Upper lobe of right lung (tissue), 1 donor: ENCODE data around the gene FAM20A. TPM values are rescaled to one million over a fixed set of nuclear protein-coding genes. Genes with fewer than 3 reads are reported as not detected.
"Not testable (repeated sequence)": the region's sequence is repeated elsewhere in the genome, so short reads cannot be mapped to it uniquely, and the experiment has no call there.

Experiments used
- ATAC-seq: fragments of 200-7000 bp; cut with Tn5 transposase; one replicate; pipeline ENCODE4 v1.9.1; 2020; ENCODE audit warnings: mild to moderate bottlenecking, moderate library complexity
- DNase-seq: peaks from one replicate; pipeline ENCODE4 v3.0.0-alpha.2; 2020
- H3K27ac ChIP-seq: fragments of 200-600 bp; one replicate; pipeline ENCODE4 v1.8.0; 2022
- H3K27me3 ChIP-seq: fragments of 200-600 bp; one replicate; pipeline ENCODE4 v1.8.0; 2022; ENCODE audit warnings: mild to moderate bottlenecking
- H3K36me3 ChIP-seq: fragments of 200-600 bp; one replicate; pipeline ENCODE4 v1.8.0; 2022
- H3K4me1 ChIP-seq: fragments of 200-600 bp; one replicate; pipeline ENCODE4 v1.8.0; 2022
- H3K4me3 ChIP-seq: fragments of 200-600 bp; one replicate; pipeline ENCODE4 v1.8.0; 2022; ENCODE audit warnings: mild to moderate bottlenecking
- H3K9me3 ChIP-seq: fragments of 200-600 bp; one replicate; pipeline ENCODE4 v1.8.0; 2022
- CTCF ChIP-seq: fragments of 200-600 bp; IDR thresholded peaks from one replicate; pipeline ENCODE4 v1.8.0; 2022; ENCODE audit warnings: antibody characterized with exemption
- intact Hi-C: fragments of 100-400 bp; cut with DNase I; formaldehyde crosslinking; loops from one replicate; pipeline ENCODE4 v1.11.0; 2022
- total RNA-seq: library from RNA; stranded (reverse); fragmentation: NEBNext Ultra II Directional; extraction: Animal tissue kit (Norgen Biotek cat#: 25700); gene quantifications from one replicate; pipeline ENCODE4 v1.2.1, GENCODE V29; 2021
- donor health status: DM: no; HTN: yes; CAD: no; lungs with severe emphysema.

Gene FAM20A
- total RNA-seq, 1 donor from 2014 or later = 43.3 TPM

DNA sequence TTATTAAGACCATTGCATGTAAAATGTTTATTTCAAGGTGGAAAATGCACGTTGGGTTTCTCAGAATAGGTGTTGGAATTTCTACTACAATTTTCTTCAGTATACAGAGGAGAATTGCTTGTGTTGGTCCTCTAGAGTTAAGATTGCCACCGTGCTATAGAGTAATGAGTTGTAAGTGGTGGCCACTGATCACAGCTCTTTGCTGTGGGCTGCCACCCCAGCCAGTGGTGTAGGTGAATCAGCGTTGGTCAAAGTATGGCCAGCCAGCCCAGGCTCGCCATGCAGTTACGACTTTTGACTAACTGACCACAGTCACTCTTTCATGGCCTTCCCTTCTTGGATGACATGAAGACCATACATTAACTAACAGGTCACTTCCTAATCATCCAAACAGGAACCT lies 101.6 kb downstream of the FAM20A start:
- H3K27ac ChIP-seq = no peak overlapping the region
- ATAC-seq = no peak
- no peak for DNase-seq

DNA sequence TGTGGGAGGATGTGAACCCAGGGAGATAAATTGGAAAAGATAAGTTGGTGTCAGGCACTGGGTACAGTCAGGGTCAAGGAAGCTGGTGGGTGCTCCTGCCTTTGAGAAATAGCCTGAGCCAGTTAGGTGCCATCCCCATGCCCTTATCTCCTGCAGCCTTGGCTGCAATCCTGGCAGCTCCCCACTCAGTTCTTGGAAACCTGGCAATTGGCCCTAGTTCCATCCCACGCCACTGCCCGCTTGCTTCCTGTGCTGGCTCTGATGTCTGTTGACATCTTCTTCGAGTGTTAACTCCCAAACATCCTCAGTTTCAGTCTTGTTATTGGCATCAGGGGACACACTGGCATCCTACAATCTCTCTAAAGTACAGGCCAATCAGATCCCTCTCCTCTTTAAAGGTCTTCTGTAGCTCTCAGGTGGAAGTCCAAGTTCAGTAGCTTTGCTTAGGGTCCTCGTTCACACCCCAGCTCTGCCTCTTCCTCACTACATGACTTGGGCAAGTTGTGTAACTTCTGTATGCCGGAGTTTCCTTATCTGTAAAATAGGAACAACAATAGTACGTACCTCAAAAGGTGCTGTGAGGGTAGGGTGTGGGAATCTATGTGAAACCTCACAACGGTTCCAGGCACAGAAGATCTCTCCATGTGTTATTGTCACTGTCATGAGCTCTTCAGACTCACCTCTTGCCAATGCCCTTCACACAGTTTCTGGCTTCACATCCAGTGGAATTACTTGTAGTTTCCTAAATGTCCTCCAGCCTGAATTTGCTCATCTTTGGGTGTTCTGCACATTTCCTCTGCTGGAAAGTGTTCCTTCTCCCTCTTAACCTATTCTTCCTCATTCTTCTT lies 102.5 kb downstream of the FAM20A start:
- Histone ChIP-seq H3K27ac (peak overlapping the region; percentile 77), H3K27me3 (no peaks in the 10 kb centered on the region), H3K9me3 (no peaks in the 10 kb centered on the region), H3K4me1 (peaks cover 21% of the 10 kb centered on the region), H3K4me3 (no peak overlapping the region), H3K36me3 (no peaks in the 10 kb centered on the region)
- ATAC-seq (peak; percentile 80), DNase-seq (peak; percentile 77)
- intact Hi-C loops = no loop called here
- no peak for TF ChIP-seq CTCF

More for the DNA sequence above, 101.6 kb downstream of the FAM20A start:
- TF ChIP-seq CTCF = no peak
- no peaks in the 10 kb centered on the region for H3K9me3 ChIP-seq
- peaks cover 19% of the 10 kb centered on the region for H3K4me1 ChIP-seq
- no peaks in the 10 kb centered on the region for H3K27me3 ChIP-seq
- no peaks in the 10 kb centered on the region for H3K36me3 ChIP-seq
- H3K4me3 ChIP-seq = no peak overlapping the region
- intact Hi-C loops = no loop called here

DNA sequence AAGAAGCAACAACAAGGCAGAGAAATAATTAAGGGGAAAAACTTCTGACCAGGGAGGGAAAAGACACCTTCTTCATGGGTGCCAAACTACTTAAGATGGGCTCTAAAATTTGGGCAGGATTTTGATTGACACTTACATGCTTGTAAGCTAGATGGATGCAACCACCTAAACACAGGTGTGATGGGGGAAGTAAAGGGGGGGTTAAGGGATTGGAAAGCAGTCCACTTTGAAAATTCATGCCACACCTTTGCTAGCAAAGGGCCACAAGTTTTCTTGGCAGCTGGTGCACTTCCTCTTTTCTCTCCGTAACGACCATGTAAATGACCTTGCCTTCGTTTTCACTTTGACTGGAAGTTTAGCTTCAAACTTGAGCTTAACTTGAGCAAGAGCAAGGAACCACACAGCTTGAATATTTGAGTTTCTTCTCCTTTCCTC lies 103.3 kb downstream of the FAM20A start:
- Histone ChIP-seq H3K27me3 (no peaks in the 10 kb centered on the region), H3K9me3 (no peaks in the 10 kb centered on the region), H3K4me1 (peaks cover 29% of the 10 kb centered on the region), H3K4me3 (no peak overlapping the region), H3K36me3 (no peaks in the 10 kb centered on the region), H3K27ac (peak overlapping the region; percentile 77)
- no peak for TF ChIP-seq CTCF
- intact Hi-C loops = no loop called here
- DNase-seq (no peak), ATAC-seq (peak; percentile 73)

- ATAC-seq (no peak), DNase-seq (no peak)
- Histone ChIP-seq H3K27ac (no peak overlapping the region), H3K4me1 (peaks cover 42% of the 10 kb centered on the region), H3K36me3 (no peaks in the 10 kb centered on the region), H3K27me3 (no peaks in the 10 kb centered on the region), H3K4me3 (no peak overlapping the region), H3K9me3 (no peaks in the 10 kb centered on the region)
- intact Hi-C loops = no loop called here
- TF ChIP-seq CTCF = no peak
Observed at GRCh38 chr17:68495081-68495480, 106.1 kb downstream of the FAM20A start.

DNA sequence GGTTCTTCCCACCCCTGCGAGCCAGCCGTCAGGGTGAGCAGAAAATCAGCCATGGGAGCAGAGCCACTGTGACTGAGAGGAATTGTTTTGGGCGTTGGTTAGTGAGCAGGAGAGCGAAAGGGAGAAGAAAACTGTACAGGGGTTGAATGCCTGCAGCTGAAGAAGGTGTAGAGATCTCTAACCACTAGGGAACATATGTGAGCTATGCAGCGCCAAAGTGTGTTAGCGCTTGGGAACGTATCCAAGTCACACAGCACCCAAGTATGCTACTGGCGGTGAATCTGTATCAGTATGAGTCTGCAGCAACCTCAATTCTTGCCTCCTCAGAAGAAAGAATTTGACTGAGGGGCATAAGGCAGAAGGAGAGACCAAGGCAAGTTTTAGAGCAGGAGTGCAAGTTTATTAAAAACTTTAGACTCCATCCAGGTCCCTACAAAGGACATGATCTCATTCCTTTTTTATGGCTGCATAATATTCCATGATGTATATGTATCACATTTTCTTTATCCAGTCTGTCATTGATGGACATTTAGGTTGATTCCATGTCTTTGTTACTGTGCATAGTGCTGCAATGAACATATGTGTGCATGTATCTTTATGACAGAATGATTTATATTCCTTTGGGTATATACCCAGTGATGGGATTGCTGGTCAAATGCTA lies 108.6 kb downstream of the FAM20A start:
- Histone ChIP-seq H3K4me3 (peak overlapping the region; percentile 6), H3K27ac (peak overlapping the region; percentile 69), H3K4me1 (peaks cover 25% of the 10 kb centered on the region)
- H3K27me3 ChIP-seq, DNase-seq, H3K9me3 ChIP-seq, H3K36me3 ChIP-seq, intact Hi-C loops: not testable (repeated sequence)
- ATAC-seq = peak; percentile 61
